ENCODE data around the gene ZBTB12. TPM values are rescaled to one million over a fixed set of nuclear protein-coding genes. Genes with fewer than 3 reads are reported as not detected.
"Not testable (repeated sequence)": the region's sequence is repeated elsewhere in the genome, so short reads cannot be mapped to it uniquely, and the experiment has no call there.

Gene ZBTB12
- polyA plus RNA-seq, 1 donor (not counting 4 experiments of a cell fraction or from before 2014, with no cell fraction given) = 0.64 TPM

DNA sequence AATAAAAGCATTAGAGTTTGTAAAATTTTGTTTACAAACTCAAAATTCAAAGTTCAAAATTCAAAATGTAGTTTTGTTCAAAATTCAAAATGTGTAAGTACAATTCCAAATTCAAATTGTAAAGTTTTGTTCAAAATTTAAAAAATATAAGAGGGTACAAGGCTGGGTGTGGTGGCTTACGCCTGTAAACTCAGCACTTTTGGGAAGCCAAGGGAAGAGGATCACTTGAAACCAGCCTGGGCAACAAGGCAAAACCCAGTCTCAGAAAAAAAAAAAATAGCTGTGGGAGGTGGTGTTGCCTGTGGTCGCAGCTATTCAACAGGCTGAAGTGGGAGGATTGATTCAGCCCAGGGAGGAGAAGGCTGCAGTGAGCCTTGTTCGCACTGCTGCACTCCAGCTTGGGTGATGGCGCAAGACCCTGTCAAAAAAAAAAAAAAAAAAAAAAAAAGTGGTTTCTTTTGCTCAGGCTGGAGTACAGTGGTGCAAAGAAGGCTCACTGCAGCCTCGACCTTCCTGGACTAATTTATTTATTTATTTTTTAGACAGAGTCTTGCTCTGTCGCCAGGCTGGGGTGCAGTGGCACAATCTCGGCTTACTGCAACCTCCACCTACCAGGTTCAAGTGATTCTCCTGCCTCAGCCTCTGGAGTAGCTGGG is 5.4 kb upstream of the ZBTB12 start:
- Histone ChIP-seq H3K4me3 (ENCODE audit: control insufficient read depth in 2 of 3, extremely low read depth in 1 of 3, insufficient read depth in 2 of 3, low read depth in 1 of 3, low read length in 3 of 3) (no peak overlapping the region), H4K20me1 (ENCODE audit: control insufficient read depth, extremely low read depth, insufficient read depth, low read length) (no peaks in the 10 kb centered on the region), H3K4me1 (ENCODE audit: control insufficient read depth, extremely low read depth, insufficient read depth, low read length) (peaks cover 11% of the 10 kb centered on the region), H3K36me3 (ENCODE audit: control insufficient read depth in 2 of 2, extremely low read depth in 1 of 2, insufficient read depth in 2 of 2, low read length in 2 of 2) (no peaks in the 10 kb centered on the region), H3K79me2 (ENCODE audit: control insufficient read depth, insufficient read depth, low read length) (no peaks in the 10 kb centered on the region), H3K9ac (ENCODE audit: control insufficient read depth, extremely low read depth, insufficient read depth, low read length) (no peak overlapping the region), H3K4me2 (ENCODE audit: control insufficient read depth, extremely low read depth, insufficient read depth, low read depth, low read length) (no peak overlapping the region), H2AFZ (ENCODE audit: control insufficient read depth, low read length) (no peak overlapping the region), H3K27ac (ENCODE audit: control insufficient read depth, insufficient read depth, low read length) (no peak overlapping the region), H3K9me1 (ENCODE audit: control insufficient read depth, extremely low read depth, insufficient read depth, low read length) (no peaks in the 10 kb centered on the region), H3K9me3 (ENCODE audit: control insufficient read depth, low read depth, low read length) (no peaks in the 10 kb centered on the region), H3K27me3 (ENCODE audit: control insufficient read depth, extremely low read depth, insufficient read depth, low read length) (no peaks in the 10 kb centered on the region)
- DNase-seq (ENCODE audit: low read depth, low spot score) (no peak), FAIRE-seq (no peak)
- TF ChIP-seq, protein P1, sequence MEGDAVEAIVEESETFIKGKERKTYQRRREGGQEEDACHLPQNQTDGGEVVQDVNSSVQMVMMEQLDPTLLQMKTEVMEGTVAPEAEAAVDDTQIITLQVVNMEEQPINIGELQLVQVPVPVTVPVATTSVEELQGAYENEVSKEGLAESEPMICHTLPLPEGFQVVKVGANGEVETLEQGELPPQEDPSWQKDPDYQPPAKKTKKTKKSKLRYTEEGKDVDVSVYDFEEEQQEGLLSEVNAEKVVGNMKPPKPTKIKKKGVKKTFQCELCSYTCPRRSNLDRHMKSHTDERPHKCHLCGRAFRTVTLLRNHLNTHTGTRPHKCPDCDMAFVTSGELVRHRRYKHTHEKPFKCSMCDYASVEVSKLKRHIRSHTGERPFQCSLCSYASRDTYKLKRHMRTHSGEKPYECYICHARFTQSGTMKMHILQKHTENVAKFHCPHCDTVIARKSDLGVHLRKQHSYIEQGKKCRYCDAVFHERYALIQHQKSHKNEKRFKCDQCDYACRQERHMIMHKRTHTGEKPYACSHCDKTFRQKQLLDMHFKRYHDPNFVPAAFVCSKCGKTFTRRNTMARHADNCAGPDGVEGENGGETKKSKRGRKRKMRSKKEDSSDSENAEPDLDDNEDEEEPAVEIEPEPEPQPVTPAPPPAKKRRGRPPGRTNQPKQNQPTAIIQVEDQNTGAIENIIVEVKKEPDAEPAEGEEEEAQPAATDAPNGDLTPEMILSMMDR (optimal IDR thresholded peaks at IDR 0.05 in 1 of 3, IDR thresholded peaks at IDR 0.05 in 1 of 3, conservative IDR thresholded peaks at IDR 0.05 in 1 of 3; ENCODE audit: extremely low read depth in 1 of 3, insufficient read depth in 2 of 3, low read length in 3 of 3) = no peak
- no peak for TF ChIP-seq EZH2 (IDR thresholded peaks at IDR 0.05; ENCODE audit: low read length)
- dilution Hi-C loops (cut with MboI; ENCODE audit: extremely low pct_ligation_motif_present, low sequenced_read_pairs) = no loop called here

DNA sequence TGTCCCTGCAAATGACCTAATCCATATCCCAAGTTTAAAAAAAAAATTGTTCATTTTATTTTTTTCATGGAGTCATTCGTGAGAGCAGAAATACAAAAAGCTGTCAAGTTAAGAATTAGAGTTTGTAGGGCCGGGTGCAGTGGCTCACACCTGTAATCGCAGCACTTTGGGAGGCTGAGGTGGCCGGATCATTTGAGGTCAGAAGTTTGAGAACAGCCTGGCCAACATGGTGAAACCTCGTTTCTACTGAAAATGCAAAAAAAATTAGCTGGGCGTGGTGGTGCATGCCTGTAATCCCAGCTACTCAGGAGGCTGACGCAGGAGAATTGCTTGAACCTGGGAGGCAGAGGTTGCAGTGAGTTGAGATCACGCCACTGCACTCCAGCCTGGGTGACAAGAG is 4.8 kb upstream of the ZBTB12 start:
- H2AFZ ChIP-seq (ENCODE audit: control insufficient read depth, low read length); H3K36me3 ChIP-seq (ENCODE audit: control insufficient read depth in 2 of 2, extremely low read depth in 1 of 2, insufficient read depth in 2 of 2, low read length in 2 of 2); H3K27me3 ChIP-seq (ENCODE audit: control insufficient read depth, extremely low read depth, insufficient read depth, low read length); FAIRE-seq; dilution Hi-C loops (cut with MboI; ENCODE audit: extremely low pct_ligation_motif_present, low sequenced_read_pairs); H3K9ac ChIP-seq (ENCODE audit: control insufficient read depth, extremely low read depth, insufficient read depth, low read length); H3K4me2 ChIP-seq (ENCODE audit: control insufficient read depth, extremely low read depth, insufficient read depth, low read depth, low read length); H3K27ac ChIP-seq (ENCODE audit: control insufficient read depth, insufficient read depth, low read length); DNase-seq (ENCODE audit: low read depth, low spot score); H3K9me1 ChIP-seq (ENCODE audit: control insufficient read depth, extremely low read depth, insufficient read depth, low read length); H3K79me2 ChIP-seq (ENCODE audit: control insufficient read depth, insufficient read depth, low read length); H3K4me3 ChIP-seq (ENCODE audit: control insufficient read depth in 2 of 3, extremely low read depth in 1 of 3, insufficient read depth in 2 of 3, low read depth in 1 of 3, low read length in 3 of 3); H4K20me1 ChIP-seq (ENCODE audit: control insufficient read depth, extremely low read depth, insufficient read depth, low read length); H3K9me3 ChIP-seq (ENCODE audit: control insufficient read depth, low read depth, low read length): not testable (repeated sequence)
- H3K4me1 ChIP-seq (ENCODE audit: control insufficient read depth, extremely low read depth, insufficient read depth, low read length) = peaks cover 11% of the 10 kb centered on the region

DNA sequence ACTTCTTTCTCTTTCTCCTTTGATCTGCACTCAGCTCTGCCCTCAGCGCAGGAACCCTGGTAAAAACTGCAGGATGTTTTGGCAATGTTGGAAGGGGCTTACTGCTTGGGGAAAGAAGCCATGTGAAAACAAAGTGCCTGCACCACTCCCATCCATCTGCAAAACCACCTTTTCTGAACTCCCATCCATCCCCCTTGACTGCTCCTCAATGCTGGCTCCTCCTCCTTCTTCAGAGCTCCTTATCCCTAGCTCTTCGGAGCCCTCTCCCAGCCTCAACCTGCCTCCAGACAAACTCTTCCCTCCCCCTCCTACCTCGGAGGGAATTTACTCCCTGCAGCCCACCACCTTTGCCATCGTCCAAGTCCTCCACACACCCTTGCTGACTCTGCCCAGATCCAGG is 4.2 kb upstream of the ZBTB12 start:
- TF ChIP-seq, protein P1 (optimal IDR thresholded peaks at IDR 0.05 in 1 of 3, IDR thresholded peaks at IDR 0.05 in 1 of 3, conservative IDR thresholded peaks at IDR 0.05 in 1 of 3; ENCODE audit: extremely low read depth in 1 of 3, insufficient read depth in 2 of 3, low read length in 3 of 3) = no peak
- Histone ChIP-seq H4K20me1 (ENCODE audit: control insufficient read depth, extremely low read depth, insufficient read depth, low read length) (no peaks in the 10 kb centered on the region), H3K9me1 (ENCODE audit: control insufficient read depth, extremely low read depth, insufficient read depth, low read length) (no peaks in the 10 kb centered on the region), H3K27ac (ENCODE audit: control insufficient read depth, insufficient read depth, low read length) (no peak overlapping the region), H3K27me3 (ENCODE audit: control insufficient read depth, extremely low read depth, insufficient read depth, low read length) (no peaks in the 10 kb centered on the region), H3K36me3 (ENCODE audit: control insufficient read depth in 2 of 2, extremely low read depth in 1 of 2, insufficient read depth in 2 of 2, low read length in 2 of 2) (no peaks in the 10 kb centered on the region), H3K4me2 (ENCODE audit: control insufficient read depth, extremely low read depth, insufficient read depth, low read depth, low read length) (no peak overlapping the region), H3K9me3 (ENCODE audit: control insufficient read depth, low read depth, low read length) (no peaks in the 10 kb centered on the region), H3K9ac (ENCODE audit: control insufficient read depth, extremely low read depth, insufficient read depth, low read length) (no peak overlapping the region), H3K79me2 (ENCODE audit: control insufficient read depth, insufficient read depth, low read length) (no peaks in the 10 kb centered on the region), H3K4me3 (ENCODE audit: control insufficient read depth in 2 of 3, extremely low read depth in 1 of 3, insufficient read depth in 2 of 3, low read depth in 1 of 3, low read length in 3 of 3) (no peak overlapping the region), H3K4me1 (ENCODE audit: control insufficient read depth, extremely low read depth, insufficient read depth, low read length) (peaks cover 8% of the 10 kb centered on the region), H2AFZ (ENCODE audit: control insufficient read depth, low read length) (no peak overlapping the region)
- dilution Hi-C loops (cut with MboI; ENCODE audit: extremely low pct_ligation_motif_present, low sequenced_read_pairs) = no loop called here
- DNase-seq (ENCODE audit: low read depth, low spot score) (no peak), FAIRE-seq (no peak)

Measured in keratinocyte (primary cell).